Head of caudate nucleus (tissue), 42 donors: Measurements from ENCODE around the gene AQP7.
A peak's percentile ranks its signal among the peaks of the same experiment; 100 is the strongest.
"Not testable (repeated sequence)": the region's sequence is repeated elsewhere in the genome, so short reads cannot be mapped to it uniquely, and the experiment has no call there.

Experiments
- DNase-seq, 42 donors: peaks; one replicate each; pipeline versions ENCODE4 v3.0.0 to v3.0.0-alpha.2; 2020 to 2021; ENCODE audit warnings: mixed read lengths in 7 of 42
- intact Hi-C: fragments of 100-400 bp; cut with DNase I; formaldehyde crosslinking; loops from one replicate; pipeline ENCODE4 v1.15.0; 2022

Gene AQP7

GRCh38 chr9:33403941-33404787 lies 1.8 kb upstream of the AQP7 start:
- no peak for DNase-seq

DNA sequence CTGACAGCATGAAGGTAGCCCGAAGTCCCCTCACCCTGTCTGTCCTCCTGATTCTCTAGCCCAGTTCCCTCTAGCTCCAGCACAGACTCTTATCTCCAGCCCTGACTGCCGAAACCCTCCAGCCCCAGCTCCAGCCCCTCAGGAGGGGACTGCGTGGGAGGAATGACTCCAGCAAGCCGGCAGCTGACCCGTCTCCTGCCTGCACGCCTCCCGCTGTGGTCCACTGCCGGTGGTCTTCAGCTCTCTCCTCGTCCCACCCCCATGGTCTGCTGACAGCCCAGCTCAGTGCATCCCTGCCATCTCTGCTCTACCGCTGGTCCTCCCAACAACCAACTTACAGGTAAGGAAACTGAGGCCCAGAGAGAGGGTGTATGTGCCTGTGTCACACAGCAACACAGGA lies 559 bp downstream of the AQP7 start:
- DNase-seq, intact Hi-C loops: not testable (repeated sequence)

More at GRCh38 chr9:33403941-33404787, 1.8 kb upstream of the AQP7 start:
- intact Hi-C loops: no loop called here

DNA sequence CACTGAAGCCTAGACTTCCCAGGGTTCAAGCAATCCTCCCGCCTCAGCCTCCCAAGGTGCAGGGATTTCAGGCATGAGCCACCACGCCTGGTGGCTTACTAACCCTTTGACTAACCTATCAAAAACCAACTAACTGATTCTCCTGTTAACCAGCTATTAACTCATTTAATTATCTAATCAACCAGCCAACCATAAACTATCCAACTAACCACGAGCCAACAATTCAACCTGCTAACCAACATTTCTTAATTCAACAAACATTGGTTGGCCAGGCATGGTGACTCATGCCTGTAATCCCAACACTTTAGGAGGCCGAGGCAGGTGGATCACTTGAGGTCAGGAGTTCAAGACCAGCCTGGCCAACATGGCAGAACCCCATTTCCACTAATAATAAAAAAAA lies 3.3 kb downstream of the AQP7 start:
- intact Hi-C loops, DNase-seq: not testable (repeated sequence)

DNA sequence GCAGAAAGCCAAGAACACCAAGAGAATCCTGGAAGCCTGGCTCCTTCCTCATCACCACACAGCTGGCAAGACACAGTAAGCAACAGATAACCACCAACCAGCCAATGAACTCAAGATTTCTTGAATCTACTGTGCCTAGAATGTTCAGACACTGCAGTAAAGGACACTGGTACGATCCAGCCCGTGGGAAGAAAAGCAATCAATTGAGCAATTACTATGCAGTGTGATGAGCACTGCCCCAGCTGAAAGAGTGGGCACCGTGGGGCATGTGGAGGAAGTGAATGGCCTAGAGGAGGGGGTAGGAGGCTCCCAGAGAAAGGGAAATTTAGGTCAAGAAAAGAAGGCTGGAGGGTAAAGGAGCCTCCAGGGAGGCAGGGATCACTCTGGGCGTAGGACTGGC lies 4.6 kb downstream of the AQP7 start:
- DNase-seq, intact Hi-C loops: not testable (repeated sequence)

DNA sequence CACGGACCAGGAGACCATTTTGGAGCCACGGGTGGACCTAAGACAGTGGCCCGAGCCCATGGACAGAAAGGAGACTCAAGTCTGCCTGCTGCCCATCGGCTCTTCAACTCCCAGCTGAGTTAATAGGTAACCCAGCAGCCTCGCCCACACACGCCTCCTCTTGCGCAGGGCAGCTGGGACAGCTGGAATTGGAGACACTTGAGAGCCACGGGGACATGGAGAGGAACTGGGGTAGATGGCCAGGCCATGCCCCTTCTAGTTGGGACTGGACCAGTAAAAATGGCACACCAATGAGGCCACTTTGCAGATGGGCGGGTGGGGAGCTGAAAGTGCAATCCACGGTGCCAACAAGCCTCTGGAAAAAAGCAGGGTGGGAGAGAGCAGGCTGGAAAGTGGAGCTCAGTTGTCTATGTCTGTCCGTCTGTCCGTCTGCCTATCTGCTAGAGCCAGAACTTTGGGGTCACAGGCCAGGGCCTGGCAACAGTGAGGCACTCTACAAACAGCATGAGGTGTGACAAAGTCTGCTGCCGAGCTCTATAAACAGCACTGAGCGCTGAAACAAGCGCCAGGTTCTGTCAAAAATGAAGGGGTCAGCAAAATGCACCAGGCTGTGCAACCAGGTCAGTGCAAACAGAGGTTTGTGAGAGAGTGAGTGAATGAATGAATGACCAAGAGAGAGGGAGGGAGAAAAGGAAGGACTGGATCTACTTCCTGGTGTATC lies 7.0 kb downstream of the AQP7 start:
- DNase-seq, intact Hi-C loops: not testable (repeated sequence)

- intact Hi-C loops, DNase-seq: not testable (repeated sequence)
Observed at GRCh38 chr9:33393986-33394385, 8.4 kb downstream of the AQP7 start.

- no peak for DNase-seq
- intact Hi-C loops: no loop called here
Observed at GRCh38 chr9:33393581-33393980, 8.8 kb downstream of the AQP7 start.

- DNase-seq, intact Hi-C loops: not testable (repeated sequence)
Observed at GRCh38 chr9:33392591-33393021, 9.8 kb downstream of the AQP7 start.

GRCh38 chr9:33391111-33391771 lies 11.1 kb downstream of the AQP7 start:
- DNase-seq: peak in 39 of 42 donors; percentile 9 to 76 (median 50)
- intact Hi-C loops: not testable (repeated sequence)

DNA sequence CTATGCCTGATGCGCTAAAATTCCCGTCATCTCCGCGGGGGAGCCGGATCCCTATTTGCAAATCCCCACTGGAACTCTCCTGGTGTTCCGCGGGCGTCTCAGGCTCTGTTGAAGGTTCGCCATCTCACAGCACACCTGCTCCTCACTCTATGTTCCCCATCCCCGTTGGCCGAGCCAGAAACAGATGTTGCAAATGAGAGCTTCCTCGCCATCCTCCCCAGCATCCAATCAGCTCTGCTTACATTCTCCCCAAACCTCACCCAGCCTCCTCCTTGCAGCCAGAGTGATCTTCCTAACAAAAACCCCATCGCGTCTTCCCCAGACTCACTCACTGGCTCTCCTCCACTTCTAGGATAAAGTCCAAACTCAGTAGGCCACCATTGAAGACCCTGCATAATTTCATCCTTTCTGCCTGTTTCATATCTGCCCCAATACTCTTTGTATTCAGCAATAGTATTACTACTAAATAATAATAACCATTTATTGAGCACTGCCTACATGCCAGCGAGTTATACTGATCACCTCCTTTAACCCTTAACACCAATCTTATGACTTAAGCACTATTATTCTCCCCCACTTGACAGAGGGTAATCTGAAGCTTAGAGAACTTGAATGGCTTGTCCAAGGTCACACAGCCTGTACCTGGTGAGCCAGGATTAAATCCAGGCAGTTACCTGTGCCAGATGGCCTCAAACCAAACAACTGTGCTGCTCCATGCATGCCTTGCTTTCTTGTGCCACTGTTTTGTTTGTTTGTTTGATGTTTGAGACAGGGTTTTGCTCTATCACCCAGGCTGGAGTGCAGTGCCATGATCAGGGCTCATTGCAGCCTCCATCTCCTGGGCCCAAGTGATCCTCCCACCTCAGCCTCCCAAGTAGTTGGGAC lies 14.0 kb downstream of the AQP7 start:
- DNase-seq: peak in 9 of 42 donors; percentile 15 to 76 (median 41)
- intact Hi-C loops: no loop called here

DNA sequence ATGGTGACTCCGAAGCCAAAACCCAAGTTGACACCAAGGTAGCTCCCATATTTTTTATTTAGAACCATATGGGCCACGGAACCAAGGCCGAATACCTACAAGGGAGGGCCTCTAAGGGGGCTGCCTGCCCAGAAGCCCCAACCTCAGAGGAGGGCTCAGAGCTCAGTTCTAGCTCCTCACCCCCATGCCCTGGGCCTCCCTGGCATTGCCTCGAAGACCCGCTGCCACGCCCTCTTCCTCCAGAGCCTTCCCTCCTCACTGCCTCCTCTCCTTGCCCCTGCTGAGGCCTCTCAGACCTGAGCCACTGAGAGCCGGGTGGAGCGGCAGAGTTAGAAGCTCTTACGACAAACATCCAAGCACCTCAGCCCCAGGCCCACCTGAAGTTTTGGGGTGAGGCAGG lies 15.4 kb downstream of the AQP7 start:
- intact Hi-C loops, DNase-seq: not testable (repeated sequence)

DNA sequence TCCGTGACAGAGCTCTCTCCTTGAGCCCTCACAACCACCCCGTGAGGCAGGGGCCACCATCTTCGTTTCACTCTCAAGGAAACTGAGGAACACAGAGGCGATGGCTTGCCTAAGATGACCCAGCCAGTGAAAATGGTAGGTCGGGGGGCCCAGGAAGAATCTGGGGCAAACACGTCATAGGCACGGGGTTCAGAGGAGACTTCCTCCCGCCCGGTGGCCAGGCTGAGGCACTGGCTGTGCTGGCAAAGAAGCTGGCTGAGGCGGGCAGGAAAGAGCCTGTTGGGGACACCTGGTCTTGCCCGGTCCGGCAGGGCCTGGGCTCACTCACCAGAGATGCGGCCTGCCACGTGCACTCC lies 15.7 kb downstream of the AQP7 start:
- intact Hi-C loops: not testable (repeated sequence)

GRCh38 chr9:33385979-33386640 lies 16.3 kb downstream of the AQP7 start:
- intact Hi-C loops, DNase-seq: not testable (repeated sequence)

More for the DNA sequence above, 15.7 kb downstream of the AQP7 start:
- DNase-seq: not testable (repeated sequence)

GRCh38 chr9:33385536-33385935 lies 16.8 kb downstream of the AQP7 start:
- intact Hi-C loops, DNase-seq: not testable (repeated sequence)

- intact Hi-C loops, DNase-seq: not testable (repeated sequence)
Observed at GRCh38 chr9:33383396-33383795, 19.0 kb downstream of the AQP7 start.

GRCh38 chr9:33382397-33382796 lies 20.0 kb downstream of the AQP7 start:
- DNase-seq: peak in 1 of 42 donors; percentile 3
- intact Hi-C loops: not testable (repeated sequence)

- intact Hi-C loops: no loop called here
Observed at GRCh38 chr9:33381231-33381791, 21.1 kb downstream of the AQP7 start.

More at GRCh38 chr9:33381231-33381791, 21.1 kb downstream of the AQP7 start:
- peak in 1 of 42 donors; percentile 23 for DNase-seq
